Heart left ventricle (tissue), 13 donors: ENCODE data around the gene KCND3.

ENCODE experiments used
- POLR2A ChIP-seq, 2 donors: fragments of 450-650 bp; IDR thresholded peaks; one replicate each; pipeline ENCODE4 v1.6.1; 2017; ENCODE audit warnings: antibody characterized with exemption in 2 of 2, mild to moderate bottlenecking in 2 of 2, moderate library complexity in 2 of 2
- TF ChIP-seq, protein P1 (sequence below), 12 donors: fragments of 200-600 bp; sonication (generic) in 4 of 12; IDR thresholded peaks; one replicate each; pipeline versions ENCODE4 v1.5.0 to v1.8.0; 2018 to 2022; ENCODE audit warnings: antibody characterized with exemption in 12 of 12, mild to moderate bottlenecking in 5 of 12
- donor health status: ischemic (EF 13 %, LVEDD 7.1; RV severe dilation, severe dysfunction).
- donor health status: DM: no; HTN: yes; CAD: no.
- donor health status: DM: no; HTN: no; CAD: no.
- donor health status: ischemic (EF 25% LVEDD 6.9; RV normal size, moderate dysfunction).
- donor health status: ischemic (EF 25% LVEDD 5.7; RV mildly dilated, moderate dysfunction).
- donor health status: ischemic (EF 35%, LVEDD 5.7; RV mildly dilated, moderate dysfunction).
- donor health status: nonischemic (EF 11% LVEDD 7.7; RV severe dilation, severe dysfunction).
- donor health status: DM: yes; HTN: yes; CAD: no.
- donor health status: PGD.
- donor health status: ischemic (EF 29% LVEDD 5.4; RV normal size, mild dysfunction).
- donor health status: nonischemic (EF 23%, LVEDD 6.1; RV moderate dilation, normal function).

DNA sequence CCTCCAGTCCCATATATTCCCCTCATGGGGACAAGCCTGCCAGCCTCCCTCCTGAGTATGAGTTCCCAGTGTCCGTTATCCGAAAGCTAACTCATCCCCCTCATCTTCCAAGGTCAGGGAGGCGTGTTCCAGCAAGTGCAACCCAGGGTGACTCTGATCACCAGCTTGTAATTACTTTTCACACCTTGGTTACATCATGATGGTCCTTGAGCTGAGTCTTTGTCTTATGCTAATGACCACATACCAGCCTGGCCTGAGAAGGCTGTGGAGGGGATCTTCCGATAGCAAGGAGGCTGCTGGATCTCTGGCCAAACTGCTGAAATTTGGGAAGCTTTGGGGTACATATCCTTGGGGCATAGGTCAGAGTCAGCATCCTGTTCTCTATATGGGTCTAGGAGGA, 134.2 kb downstream of the KCND3 start:
- TF ChIP-seq, protein P1, sequence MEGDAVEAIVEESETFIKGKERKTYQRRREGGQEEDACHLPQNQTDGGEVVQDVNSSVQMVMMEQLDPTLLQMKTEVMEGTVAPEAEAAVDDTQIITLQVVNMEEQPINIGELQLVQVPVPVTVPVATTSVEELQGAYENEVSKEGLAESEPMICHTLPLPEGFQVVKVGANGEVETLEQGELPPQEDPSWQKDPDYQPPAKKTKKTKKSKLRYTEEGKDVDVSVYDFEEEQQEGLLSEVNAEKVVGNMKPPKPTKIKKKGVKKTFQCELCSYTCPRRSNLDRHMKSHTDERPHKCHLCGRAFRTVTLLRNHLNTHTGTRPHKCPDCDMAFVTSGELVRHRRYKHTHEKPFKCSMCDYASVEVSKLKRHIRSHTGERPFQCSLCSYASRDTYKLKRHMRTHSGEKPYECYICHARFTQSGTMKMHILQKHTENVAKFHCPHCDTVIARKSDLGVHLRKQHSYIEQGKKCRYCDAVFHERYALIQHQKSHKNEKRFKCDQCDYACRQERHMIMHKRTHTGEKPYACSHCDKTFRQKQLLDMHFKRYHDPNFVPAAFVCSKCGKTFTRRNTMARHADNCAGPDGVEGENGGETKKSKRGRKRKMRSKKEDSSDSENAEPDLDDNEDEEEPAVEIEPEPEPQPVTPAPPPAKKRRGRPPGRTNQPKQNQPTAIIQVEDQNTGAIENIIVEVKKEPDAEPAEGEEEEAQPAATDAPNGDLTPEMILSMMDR (IDR thresholded peaks at IDR 0.05): no peak
- no peak for TF ChIP-seq POLR2A (IDR thresholded peaks at IDR 0.05)
